Loucy (cell line): ENCODE measurements around the gene WBP2.

Experiments
- EZH2phosphoT487 ChIP-seq: fragments of 200-600 bp; IDR thresholded peaks from 2 replicates; pipeline ENCODE4 v1.6.1; 2018; ENCODE audit warnings: antibody characterized with exemption, mild to moderate bottlenecking, moderate library complexity, borderline replicate concordance
- TF ChIP-seq, protein P1 (sequence below): fragments of 200-600 bp; sonication (generic); conservative IDR thresholded peaks from 2 replicates; pipeline ENCODE4 v1.5.1; 2014; ENCODE audit warnings: mild to moderate bottlenecking, antibody characterized with exemption, low read length

DNA sequence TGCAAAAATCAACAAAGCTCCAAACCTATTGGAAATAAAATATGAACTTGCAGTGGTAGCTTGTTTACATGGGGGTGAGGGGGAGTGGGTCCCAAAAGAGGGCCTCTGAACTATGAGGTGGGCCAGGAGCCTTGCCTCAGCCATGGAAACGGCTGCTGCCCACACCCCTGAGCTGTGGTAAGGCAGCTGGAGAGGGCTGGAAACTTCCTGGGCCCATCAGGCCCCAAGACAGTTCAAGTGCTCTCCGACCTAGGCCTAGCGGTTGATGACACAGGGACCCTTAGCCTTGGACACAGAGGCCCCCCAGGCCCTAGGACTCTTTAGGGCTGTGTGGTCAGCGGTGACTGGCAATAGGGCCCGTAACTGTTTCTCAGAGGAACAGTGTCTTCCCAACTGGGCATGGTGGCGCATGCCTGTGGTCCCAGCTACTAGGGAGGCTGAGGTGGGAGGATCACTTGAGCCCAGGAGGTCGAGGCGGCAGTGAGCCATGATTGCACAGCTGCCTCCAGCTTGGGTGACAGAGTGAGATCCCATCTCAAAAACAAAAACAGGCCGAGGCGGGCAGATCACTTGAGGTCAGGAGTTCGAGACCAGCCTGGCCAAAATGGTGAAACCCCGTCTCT lies 29.3 kb downstream of the WBP2 start:
- TF ChIP-seq, protein P1, sequence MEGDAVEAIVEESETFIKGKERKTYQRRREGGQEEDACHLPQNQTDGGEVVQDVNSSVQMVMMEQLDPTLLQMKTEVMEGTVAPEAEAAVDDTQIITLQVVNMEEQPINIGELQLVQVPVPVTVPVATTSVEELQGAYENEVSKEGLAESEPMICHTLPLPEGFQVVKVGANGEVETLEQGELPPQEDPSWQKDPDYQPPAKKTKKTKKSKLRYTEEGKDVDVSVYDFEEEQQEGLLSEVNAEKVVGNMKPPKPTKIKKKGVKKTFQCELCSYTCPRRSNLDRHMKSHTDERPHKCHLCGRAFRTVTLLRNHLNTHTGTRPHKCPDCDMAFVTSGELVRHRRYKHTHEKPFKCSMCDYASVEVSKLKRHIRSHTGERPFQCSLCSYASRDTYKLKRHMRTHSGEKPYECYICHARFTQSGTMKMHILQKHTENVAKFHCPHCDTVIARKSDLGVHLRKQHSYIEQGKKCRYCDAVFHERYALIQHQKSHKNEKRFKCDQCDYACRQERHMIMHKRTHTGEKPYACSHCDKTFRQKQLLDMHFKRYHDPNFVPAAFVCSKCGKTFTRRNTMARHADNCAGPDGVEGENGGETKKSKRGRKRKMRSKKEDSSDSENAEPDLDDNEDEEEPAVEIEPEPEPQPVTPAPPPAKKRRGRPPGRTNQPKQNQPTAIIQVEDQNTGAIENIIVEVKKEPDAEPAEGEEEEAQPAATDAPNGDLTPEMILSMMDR = no peak
- TF ChIP-seq EZH2phosphoT487 = no peak
